WTC11 (cell line): Measurements from ENCODE around the gene KDM2B. TPM values are rescaled to one million over a fixed set of nuclear protein-coding genes. Genes with fewer than 3 reads are reported as not detected.
A peak's percentile ranks its signal among the peaks of the same experiment; 100 is the strongest.

Experiments
- ATAC-seq: fragments of 200-7000 bp; cut with Tn5 transposase; 2 replicates; pipeline ENCODE4 v1.10.0; 2021; ENCODE audit warnings: mild to moderate bottlenecking, moderate library complexity
- CTCF ChIA-PET: fragments of 300-600 bp; sonication (Branson Sonifier 250); formaldehyde crosslinking; loops from one replicate; lab custom pipeline; 2021; ENCODE audit warnings: antibody characterized with exemption; lab: Charles Lee
- POLR2A ChIA-PET: fragments of 350-600 bp; sonication (Branson Sonifier 250); formaldehyde crosslinking; loops from one replicate; lab custom pipeline; 2021; ENCODE audit warnings: antibody characterized with exemption; lab: Charles Lee
- DNase-seq: peaks from one replicate; pipeline ENCODE4 v3.0.0; 2021; ENCODE audit warnings: low spot score
- H3K27ac Mint-ChIP-seq: 2 replicates; pipeline ENCODE4 v1.8.0; 2021; ENCODE audit warnings: mixed read lengths
- H3K27me3 Mint-ChIP-seq: 2 replicates; pipeline ENCODE4 v1.8.0; 2021; ENCODE audit warnings: low read depth, mild to moderate bottlenecking, moderate library complexity, mixed read lengths
- H3K36me3 Mint-ChIP-seq: 2 replicates; pipeline ENCODE4 v1.8.0; 2021; ENCODE audit warnings: mixed read lengths
- H3K4me1 Mint-ChIP-seq: 2 replicates; pipeline ENCODE4 v1.8.0; 2022; ENCODE audit warnings: mixed read lengths
- H3K4me3 Mint-ChIP-seq: 2 replicates; pipeline ENCODE4 v1.8.0; 2021; ENCODE audit warnings: mild to moderate bottlenecking, moderate library complexity, mixed read lengths
- H3K9me3 Mint-ChIP-seq: 2 replicates; pipeline ENCODE4 v1.8.0; 2021; ENCODE audit warnings: mixed read lengths
- FOXK1 ChIP-seq: sonication (generic); formaldehyde crosslinking; IDR thresholded peaks from 2 replicates; pipeline ENCODE4 v1.8.0; 2022; ENCODE audit warnings: mild to moderate bottlenecking, moderate library complexity, missing genetic modification reagents
- GABPB1 ChIP-seq: sonication (generic); formaldehyde crosslinking; IDR thresholded peaks from 2 replicates; pipeline ENCODE4 v1.8.1; 2023; ENCODE audit warnings: mild to moderate bottlenecking, missing genetic modification reagents
- KAT7 ChIP-seq: sonication (generic); formaldehyde crosslinking; IDR thresholded peaks from 2 replicates; pipeline ENCODE4 v1.8.1; 2023; ENCODE audit warnings: missing genetic modification reagents, mild to moderate bottlenecking, borderline replicate concordance
- PRDM15 ChIP-seq: sonication (generic); formaldehyde crosslinking; IDR thresholded peaks from 2 replicates; pipeline ENCODE4 v1.8.0; 2022; ENCODE audit warnings: missing genetic modification reagents
- SP1 ChIP-seq: sonication (generic); formaldehyde crosslinking; conservative IDR thresholded peaks from 2 replicates; pipeline ENCODE4 v1.8.1; 2022; ENCODE audit warnings: missing genetic modification reagents
- TEAD1 ChIP-seq: sonication (generic); formaldehyde crosslinking; IDR thresholded peaks from 2 replicates; pipeline ENCODE4 v1.8.0; 2022; ENCODE audit warnings: mild to moderate bottlenecking, missing genetic modification reagents
- USF1 ChIP-seq: sonication (generic); formaldehyde crosslinking; IDR thresholded peaks from 2 replicates; pipeline ENCODE4 v1.8.0; 2022; ENCODE audit warnings: mild to moderate bottlenecking, missing genetic modification reagents
- USF2 ChIP-seq: sonication (generic); formaldehyde crosslinking; IDR thresholded peaks from 2 replicates; pipeline ENCODE4 v1.8.1; 2023; ENCODE audit warnings: mild to moderate bottlenecking, missing genetic modification reagents, moderate library complexity
- ZNF416 ChIP-seq: fragments of 250-450 bp; sonication (Bioruptor Pico); IDR thresholded peaks from 2 replicates; pipeline ENCODE4 v1.9.0; 2021; ENCODE audit warnings: mild to moderate bottlenecking, inconsistent platforms
- ZNF423 ChIP-seq: fragments of 250-450 bp; sonication (Bioruptor Pico); IDR thresholded peaks from 2 replicates; pipeline ENCODE4 v2.1.2; 2022; ENCODE audit warnings: mild to moderate bottlenecking, moderate library complexity
- total RNA-seq: library from RNA; stranded (reverse); gene quantifications from 3 replicates; pipeline ENCODE4 v1.2.3, GENCODE V29; 2021
- TF ChIP-seq, protein P1 (sequence below): sonication (generic); formaldehyde crosslinking; IDR thresholded peaks from 2 replicates; pipeline ENCODE4 v1.8.1; 2023; ENCODE audit warnings: mild to moderate bottlenecking, missing genetic modification reagents
- TF ChIP-seq, protein P2 (sequence below): sonication (generic); formaldehyde crosslinking; IDR thresholded peaks from 2 replicates; pipeline ENCODE4 v1.8.0; 2022; ENCODE audit warnings: mild to moderate bottlenecking, missing genetic modification reagents
- TF ChIP-seq, protein P3 (sequence below): sonication (generic); formaldehyde crosslinking; IDR thresholded peaks from 2 replicates; pipeline ENCODE4 v1.8.1; 2022; ENCODE audit warnings: mild to moderate bottlenecking, moderate library complexity, missing genetic modification reagents

The KDM2B gene
- total RNA-seq, 1 experiment from 2014 or later, result 147 TPM

GRCh38 chr12:121626087-121626852 lies 45.4 kb upstream of the KDM2B start, which contains the start of gene ORAI1:
TSS of gene ORAI1 (plus strand) at chr12:121626530.
- CTCF ChIA-PET, result interaction anchor here (1.0 to 6.6 kb wide), 19 partner anchors 10 to 126 kb away, joined by 3 to 67 read pairs (median 7); partner anchors contain the start of genes KDM2B and MORN3
- peak within 1 kb of the TSS; percentile 80 for H3K27ac Mint-ChIP-seq
- H3K4me1 Mint-ChIP-seq, result peaks cover 49% of the 10 kb centered on the region

More at GRCh38 chr12:121626087-121626852, 45.4 kb upstream of the KDM2B start, which contains the start of gene ORAI1:
- ATAC-seq, result peak; percentile 72
- Mint-ChIP-seq H3K27me3 (no peaks in the 10 kb centered on the region), H3K9me3 (no peaks in the 10 kb centered on the region), H3K4me3 (peak within 1 kb of the TSS; percentile 81), H3K36me3 (peaks cover 6% of the 10 kb centered on the region; the same call in 1 of the 2 replicates)
- POLR2A ChIA-PET, result interaction anchor here (0.6 to 4.3 kb wide), 12 partner anchors 12 to 183 kb away, joined by 3 to 73 read pairs (median 4); partner anchors contain the start of genes KDM2B, MORN3 and TMEM120B
- TF ChIP-seq, protein P1, sequence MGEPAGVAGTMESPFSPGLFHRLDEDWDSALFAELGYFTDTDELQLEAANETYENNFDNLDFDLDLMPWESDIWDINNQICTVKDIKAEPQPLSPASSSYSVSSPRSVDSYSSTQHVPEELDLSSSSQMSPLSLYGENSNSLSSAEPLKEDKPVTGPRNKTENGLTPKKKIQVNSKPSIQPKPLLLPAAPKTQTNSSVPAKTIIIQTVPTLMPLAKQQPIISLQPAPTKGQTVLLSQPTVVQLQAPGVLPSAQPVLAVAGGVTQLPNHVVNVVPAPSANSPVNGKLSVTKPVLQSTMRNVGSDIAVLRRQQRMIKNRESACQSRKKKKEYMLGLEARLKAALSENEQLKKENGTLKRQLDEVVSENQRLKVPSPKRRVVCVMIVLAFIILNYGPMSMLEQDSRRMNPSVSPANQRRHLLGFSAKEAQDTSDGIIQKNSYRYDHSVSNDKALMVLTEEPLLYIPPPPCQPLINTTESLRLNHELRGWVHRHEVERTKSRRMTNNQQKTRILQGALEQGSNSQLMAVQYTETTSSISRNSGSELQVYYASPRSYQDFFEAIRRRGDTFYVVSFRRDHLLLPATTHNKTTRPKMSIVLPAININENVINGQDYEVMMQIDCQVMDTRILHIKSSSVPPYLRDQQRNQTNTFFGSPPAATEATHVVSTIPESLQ (CRISPR knock-in tag), result no peak
- TF ChIP-seq KAT7 (CRISPR knock-in tag) (no peak), PRDM15 (no peak), USF2 (CRISPR knock-in tag) (peak; percentile 99), GABPB1 (CRISPR knock-in tag) (peak; percentile 14; the same call in 1 of the 2 replicates), FOXK1 (CRISPR knock-in tag) (peak; percentile 87), SP1 (peak; percentile 94), USF1 (CRISPR knock-in tag) (peak; percentile 98), ZNF416 (CRISPR knock-in tag) (0 out of 2 replicates have a peak, but pooled peaks have one; percentile 16), ZNF423 (CRISPR knock-in tag) (peak; percentile 55), TEAD1 (CRISPR knock-in tag) (0 out of 2 replicates have a peak, but pooled peaks have one; percentile 17)
- TF ChIP-seq, protein P2, sequence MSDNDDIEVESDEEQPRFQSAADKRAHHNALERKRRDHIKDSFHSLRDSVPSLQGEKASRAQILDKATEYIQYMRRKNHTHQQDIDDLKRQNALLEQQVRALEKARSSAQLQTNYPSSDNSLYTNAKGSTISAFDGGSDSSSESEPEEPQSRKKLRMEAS (CRISPR knock-in tag), result peak; percentile 67
- TF ChIP-seq, protein P3, sequence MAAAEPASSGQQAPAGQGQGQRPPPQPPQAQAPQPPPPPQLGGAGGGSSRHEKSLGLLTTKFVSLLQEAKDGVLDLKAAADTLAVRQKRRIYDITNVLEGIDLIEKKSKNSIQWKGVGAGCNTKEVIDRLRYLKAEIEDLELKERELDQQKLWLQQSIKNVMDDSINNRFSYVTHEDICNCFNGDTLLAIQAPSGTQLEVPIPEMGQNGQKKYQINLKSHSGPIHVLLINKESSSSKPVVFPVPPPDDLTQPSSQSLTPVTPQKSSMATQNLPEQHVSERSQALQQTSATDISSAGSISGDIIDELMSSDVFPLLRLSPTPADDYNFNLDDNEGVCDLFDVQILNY (CRISPR knock-in tag), result peak; percentile 54; the same call in 1 of the 2 replicates
- peak; percentile 96 for DNase-seq
